ENCODE results near the gene DAPK1.

GRCh38 chr9:87503430-87503829, 5.8 kb downstream of the DAPK1 start:
- TF ChIP-seq, protein P1, sequence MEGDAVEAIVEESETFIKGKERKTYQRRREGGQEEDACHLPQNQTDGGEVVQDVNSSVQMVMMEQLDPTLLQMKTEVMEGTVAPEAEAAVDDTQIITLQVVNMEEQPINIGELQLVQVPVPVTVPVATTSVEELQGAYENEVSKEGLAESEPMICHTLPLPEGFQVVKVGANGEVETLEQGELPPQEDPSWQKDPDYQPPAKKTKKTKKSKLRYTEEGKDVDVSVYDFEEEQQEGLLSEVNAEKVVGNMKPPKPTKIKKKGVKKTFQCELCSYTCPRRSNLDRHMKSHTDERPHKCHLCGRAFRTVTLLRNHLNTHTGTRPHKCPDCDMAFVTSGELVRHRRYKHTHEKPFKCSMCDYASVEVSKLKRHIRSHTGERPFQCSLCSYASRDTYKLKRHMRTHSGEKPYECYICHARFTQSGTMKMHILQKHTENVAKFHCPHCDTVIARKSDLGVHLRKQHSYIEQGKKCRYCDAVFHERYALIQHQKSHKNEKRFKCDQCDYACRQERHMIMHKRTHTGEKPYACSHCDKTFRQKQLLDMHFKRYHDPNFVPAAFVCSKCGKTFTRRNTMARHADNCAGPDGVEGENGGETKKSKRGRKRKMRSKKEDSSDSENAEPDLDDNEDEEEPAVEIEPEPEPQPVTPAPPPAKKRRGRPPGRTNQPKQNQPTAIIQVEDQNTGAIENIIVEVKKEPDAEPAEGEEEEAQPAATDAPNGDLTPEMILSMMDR (IDR thresholded peaks at IDR 0.05; ENCODE audit: low read depth, low read length, poor library complexity, severe bottlenecking): no peak
- no peak for TF ChIP-seq EZH2phosphoT487 (IDR thresholded peaks at IDR 0.05; ENCODE audit: borderline replicate concordance, low read length)
